Adrenal gland (tissue), 12 donors: ENCODE measurements around the gene LIPA. TPM values are rescaled to one million over a fixed set of nuclear protein-coding genes. Genes with fewer than 3 reads are reported as not detected.

ENCODE experiments used
- DNase-seq, 7 donors: peaks; one replicate each; pipeline ENCODE4 v3.0.0-alpha.2; 2019 to 2020
- H3K27ac ChIP-seq, 5 donors: fragments of 200-600 bp; sonication (generic) in 4 of 5; 1 replicate in 3 of 5; 2 replicates in 2 of 5; pipeline versions ENCODE4 v1.5.1 to v1.8.0; 2016 to 2020; ENCODE audit warnings: mild to moderate bottlenecking in 1 of 5
- H3K27me3 ChIP-seq: fragments of 200-600 bp; 2 replicates; pipeline ENCODE4 v1.8.0; 2021
- H3K36me3 ChIP-seq, 2 donors: fragments of 200-600 bp; replicated peaks in 1 of 2; 1 replicate in 1 of 2; 2 replicates in 1 of 2; pipeline versions ENCODE4 v1.5.1 to v1.8.0; 2018 to 2022
- H3K4me1 ChIP-seq, 2 donors: fragments of 200-600 bp; replicated peaks in 1 of 2; 1 replicate in 1 of 2; 2 replicates in 1 of 2; pipeline versions ENCODE4 v1.5.1 to v1.8.0; 2018 to 2021
- H3K4me3 ChIP-seq, 4 donors: fragments of 200-600 bp; sonication (generic) in 3 of 4; one replicate each; pipeline ENCODE4 v1.5.1; 2016 to 2018
- H3K9me3 ChIP-seq, 3 donors: fragments of 200-600 bp; sonication (generic) in 1 of 3; replicated peaks in 1 of 3; 1 replicate in 2 of 3; 2 replicates in 1 of 3; pipeline versions ENCODE4 v1.5.1 to v1.8.0; 2016 to 2021
- POLR2A ChIP-seq, 2 donors: fragments of 450-650 bp; IDR thresholded peaks; one replicate each; pipeline ENCODE4 v1.6.1; 2017; ENCODE audit warnings: antibody characterized with exemption in 2 of 2, mild to moderate bottlenecking in 2 of 2, moderate library complexity in 1 of 2
- WGBS, 4 donors: extraction: QIAGEN DNeasy Blood & Tissue Kit in 2 of 4; methylation state at CpG; one replicate each; pipeline versions ENCODE4 v1.1.5 to v1.1.7; 2013 to 2017; 5-methylcytosine and 5-hydroxymethylcytosine counted together
- intact Hi-C, 2 donors: fragments of 100-400 bp; cut with DNase I; formaldehyde crosslinking; loops; one replicate each; pipeline versions ENCODE4 v1.14.1 to v1.15.0; 2022 to 2023
- polyA plus RNA-seq, 3 donors: library from polyadenylated mRNA; stranded (reverse); fragments of 200-250 nt in 2 of 3; fragments of 350-450 nt in 1 of 3; fragmentation: Illumina TruSeq in 1 of 3; extraction: RNeasy Lipid Tissue Mini Kit (QIAGEN cat#74804) in 1 of 3; gene quantifications; one replicate each; pipeline ENCODE4 v1.2.3, GENCODE V29; 2013 to 2014
- total RNA-seq, 9 donors: library from RNA; depleted of rRNA in 4 of 9; stranded (reverse); fragments of >200 nt in 4 of 9; fragments of 120-200 nt in 1 of 9; fragmentation: NEBNext Ultra II Directional in 1 of 9; extraction: Animal tissue kit (Norgen Biotek cat#: 25700) in 1 of 9; gene quantifications; one replicate each; pipeline versions ENCODE4 v1.1.0 to v1.2.4, GENCODE V29; 2013 to 2023
- TF ChIP-seq, protein P1 (sequence below), 6 experiments: fragments of 450-650 bp in 4 of 6; fragments of 200-600 bp in 2 of 6; sonication (generic) in 1 of 6; IDR thresholded peaks; 1 replicate in 5 of 6; 2 replicates in 1 of 6; pipeline versions ENCODE4 v1.5.1 to v1.8.0; 2016 to 2021; ENCODE audit warnings: antibody characterized with exemption in 6 of 6, mild to moderate bottlenecking in 2 of 6, moderate library complexity in 1 of 6
- donor health status: healthy with polysubstance abuse.
- donor health status: Bipolar disorder and iron deficiency.
- donor health status: DM: yes; HTN: yes; CAD: no.
- donor health status: DM: no; HTN: no; CAD: no.
- donor health status: DM: no; HTN: no; CAD: no.
- donor health status: DM: yes; HTN: yes; CAD: no.

Gene LIPA
- total and polyA plus RNA-seq, 12 donors = 15.9 to 202 (median 109) TPM

DNA sequence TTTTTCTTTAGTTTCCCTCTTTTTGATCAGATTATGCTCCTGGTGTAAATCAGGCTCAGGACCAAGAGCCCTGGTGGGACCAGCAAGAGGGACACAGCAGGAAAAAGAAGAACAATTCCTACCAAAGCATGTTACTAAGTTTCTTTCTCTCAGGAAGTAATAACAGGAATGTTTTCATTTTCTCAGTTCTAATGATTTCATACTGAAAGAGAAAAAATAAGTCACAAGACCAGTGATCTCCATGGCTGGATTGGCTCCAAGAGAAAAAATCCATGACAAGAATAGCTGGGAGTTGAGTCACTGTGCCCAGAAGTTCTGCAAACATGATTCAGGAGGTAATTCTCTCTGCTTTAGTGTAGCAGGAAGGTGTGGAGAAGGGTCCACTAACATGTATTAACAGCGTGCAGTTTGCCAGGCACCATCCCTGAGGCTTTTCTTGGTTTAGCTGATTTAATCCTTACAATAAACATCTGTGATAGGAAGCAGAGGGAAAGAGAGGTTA lies 26.5 kb upstream of the LIPA start:
- no peaks in the 10 kb centered on the region for H3K9me3 ChIP-seq
- intact Hi-C loops = no loop called here
- TF ChIP-seq, protein P1, sequence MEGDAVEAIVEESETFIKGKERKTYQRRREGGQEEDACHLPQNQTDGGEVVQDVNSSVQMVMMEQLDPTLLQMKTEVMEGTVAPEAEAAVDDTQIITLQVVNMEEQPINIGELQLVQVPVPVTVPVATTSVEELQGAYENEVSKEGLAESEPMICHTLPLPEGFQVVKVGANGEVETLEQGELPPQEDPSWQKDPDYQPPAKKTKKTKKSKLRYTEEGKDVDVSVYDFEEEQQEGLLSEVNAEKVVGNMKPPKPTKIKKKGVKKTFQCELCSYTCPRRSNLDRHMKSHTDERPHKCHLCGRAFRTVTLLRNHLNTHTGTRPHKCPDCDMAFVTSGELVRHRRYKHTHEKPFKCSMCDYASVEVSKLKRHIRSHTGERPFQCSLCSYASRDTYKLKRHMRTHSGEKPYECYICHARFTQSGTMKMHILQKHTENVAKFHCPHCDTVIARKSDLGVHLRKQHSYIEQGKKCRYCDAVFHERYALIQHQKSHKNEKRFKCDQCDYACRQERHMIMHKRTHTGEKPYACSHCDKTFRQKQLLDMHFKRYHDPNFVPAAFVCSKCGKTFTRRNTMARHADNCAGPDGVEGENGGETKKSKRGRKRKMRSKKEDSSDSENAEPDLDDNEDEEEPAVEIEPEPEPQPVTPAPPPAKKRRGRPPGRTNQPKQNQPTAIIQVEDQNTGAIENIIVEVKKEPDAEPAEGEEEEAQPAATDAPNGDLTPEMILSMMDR (IDR thresholded peaks at IDR 0.05) = no peak
- TF ChIP-seq POLR2A (IDR thresholded peaks at IDR 0.05) = peak in 1 of 2 donors; percentile 89
- H3K4me1 ChIP-seq = peaks cover 32 to 54% of the 10 kb centered on the region in 2 donors
- no peaks in the 10 kb centered on the region for H3K27me3 ChIP-seq
- H3K36me3 ChIP-seq = no peaks in the 10 kb centered on the region
- peak; percentile 73 to 90 (median 87) for DNase-seq
- 6 to 28% (median 13%) methylated on average over 1 of the region's 1 CpG for WGBS, 4 donors
- H3K4me3 ChIP-seq = peak overlapping the region in 1 of 4 donors; percentile 4
- H3K27ac ChIP-seq = peak overlapping the region; percentile 78 to 95 (median 85)

DNA sequence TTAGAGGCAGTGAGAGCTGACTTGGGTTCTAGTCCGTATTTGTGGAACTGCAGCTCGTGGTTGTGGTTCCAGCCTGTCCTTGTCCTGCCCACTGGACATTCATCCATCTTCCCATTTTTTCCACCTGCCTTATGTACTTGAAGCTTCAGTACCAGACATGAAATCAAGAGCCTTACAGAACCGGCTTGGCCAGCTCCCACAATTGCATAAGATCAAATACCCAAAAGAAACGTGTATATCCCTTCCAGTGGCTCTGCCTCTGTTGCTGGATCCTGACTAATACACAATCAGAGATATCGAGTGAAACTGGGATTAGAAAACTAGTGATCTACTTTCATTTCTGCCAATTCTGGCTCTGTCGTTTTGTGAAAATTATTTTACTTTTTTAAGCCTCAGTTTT lies 23.8 kb upstream of the LIPA start:
- Histone ChIP-seq H3K4me1 (peaks cover 27 to 41% of the 10 kb centered on the region in 2 donors), H3K36me3 (no peaks in the 10 kb centered on the region), H3K9me3 (no peaks in the 10 kb centered on the region), H3K27me3 (no peaks in the 10 kb centered on the region), H3K4me3 (no peak overlapping the region), H3K27ac (peak overlapping the region in 3 of 5 donors; percentile 46 to 67 (median 67))
- no peak for TF ChIP-seq POLR2A (IDR thresholded peaks at IDR 0.05)
- TF ChIP-seq, protein P1 (IDR thresholded peaks at IDR 0.05) = no peak
- DNase-seq = peak in 1 of 7 donors; percentile 37
- intact Hi-C loops = no loop called here
- 67 to 79% (median 70%) methylated on average over 6 of the region's 6 CpGs for WGBS, 4 donors

DNA sequence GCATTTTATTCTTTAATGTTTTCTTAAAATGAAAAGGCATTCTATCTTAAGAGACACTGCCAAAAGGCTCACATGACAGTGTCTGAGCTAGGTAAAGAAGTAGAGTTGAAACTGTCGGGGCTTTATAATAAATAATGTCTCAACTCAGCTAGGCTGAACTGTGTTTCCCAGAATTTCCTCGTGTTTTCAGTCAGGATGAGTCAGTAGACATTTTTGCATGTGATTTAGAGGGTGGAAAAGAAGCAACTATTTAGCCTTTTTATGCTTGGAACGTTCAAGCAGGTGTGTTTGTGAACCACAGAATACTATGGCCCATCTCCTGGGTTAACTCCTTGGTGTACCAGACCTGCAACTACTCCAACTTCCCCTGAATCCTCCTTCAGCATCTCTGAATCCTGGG lies 23.4 kb upstream of the LIPA start:
- H3K4me1 ChIP-seq = peaks cover 30 to 45% of the 10 kb centered on the region in 2 donors
- TF ChIP-seq POLR2A (IDR thresholded peaks at IDR 0.05) = no peak
- TF ChIP-seq, protein P1 (IDR thresholded peaks at IDR 0.05) = no peak

DNA sequence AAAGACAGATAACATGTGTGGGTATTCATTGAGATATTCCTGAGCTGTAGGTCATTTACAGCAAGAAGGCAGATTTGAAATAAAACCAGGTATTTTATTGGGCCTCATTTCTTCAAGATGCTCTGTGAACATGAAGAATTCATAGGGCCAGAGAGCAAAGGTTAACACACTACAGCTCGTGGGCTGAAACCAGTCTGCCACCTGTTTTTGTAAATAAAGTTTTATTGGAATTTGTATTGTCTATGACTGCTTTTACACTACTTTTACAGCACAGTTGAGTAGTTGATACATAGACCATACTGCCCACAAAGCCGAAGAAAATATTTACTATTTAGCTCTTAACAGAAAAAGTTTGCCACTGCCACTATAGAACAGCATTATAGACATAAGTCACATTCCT lies 22.1 kb upstream of the LIPA start:
- no peak overlapping the region for H3K27ac ChIP-seq
- TF ChIP-seq, protein P1 (IDR thresholded peaks at IDR 0.05) = no peak
- TF ChIP-seq POLR2A (IDR thresholded peaks at IDR 0.05) = no peak
- intact Hi-C loops = no loop called here
- no peak for DNase-seq
- no peaks in the 10 kb centered on the region for H3K9me3 ChIP-seq
- H3K4me1 ChIP-seq = peaks cover 25 to 40% of the 10 kb centered on the region in 2 donors
- H3K36me3 ChIP-seq = no peaks in the 10 kb centered on the region
- no peak overlapping the region for H3K4me3 ChIP-seq
- no peaks in the 10 kb centered on the region for H3K27me3 ChIP-seq
- 48 to 98% (median 82%) methylated on average over 2 of the region's 2 CpGs for WGBS, 4 donors

More for the DNA sequence above, 23.4 kb upstream of the LIPA start:
- intact Hi-C loops = no loop called here
- WGBS, 4 donors = 19 to 32% (median 30%) methylated on average over 3 of the region's 3 CpGs
- no peaks in the 10 kb centered on the region for H3K36me3 ChIP-seq
- H3K27ac ChIP-seq = peak overlapping the region in 3 of 5 donors; percentile 46 to 67 (median 67)
- H3K4me3 ChIP-seq = no peak overlapping the region
- H3K9me3 ChIP-seq = no peaks in the 10 kb centered on the region
- no peaks in the 10 kb centered on the region for H3K27me3 ChIP-seq
- DNase-seq = peak in 1 of 7 donors; percentile 17
